AG04449 (cell line): ENCODE measurements around the gene INPP5J.

Experiments used
- CTCF ChIA-PET: fragments of 350-600 bp; formaldehyde crosslinking; extraction: SDS; loops from one replicate; lab custom pipeline; 2021; ENCODE audit warnings: antibody characterized with exemption; lab: Yijun Ruan, JAX
- POLR2A ChIA-PET: fragments of 400-600, 350-600 bp; formaldehyde crosslinking; extraction: SDS; loops from one replicate; lab custom pipeline; 2020; ENCODE audit warnings: antibody characterized with exemption, inconsistent platforms; lab: Yijun Ruan, JAX
- DNase-seq: peaks from one replicate; pipeline ENCODE4 v3.0.0-alpha.2; 2010; ENCODE audit warnings: low read depth, low spot score
- H3K4me3 ChIP-seq: 2 replicates; pipeline ENCODE4 v1.5.1; 2011; ENCODE audit warnings: low read depth, mild to moderate bottlenecking, control low read depth, low read length
- TF ChIP-seq, protein P1 (sequence below): IDR thresholded peaks from one replicate; pipeline ENCODE4 v1.5.1; 2011; ENCODE audit warnings: mild to moderate bottlenecking, moderate library complexity, low read length, control low read depth, inconsistent platforms; ENCODE audit not compliant: insufficient read depth; ENCODE audit errors: missing control alignments

Gene INPP5J

GRCh38 chr22:31083377-31083768 is 39.4 kb upstream of the INPP5J start:
- ChIA-PET CTCF (interaction anchor here (0.6 to 17.2 kb wide), 20 partner anchors 12 to 209 kb away, joined by 3 to 157 read pairs (median 6); partner anchors contain the start of genes MORC2, PIK3IP1, SELENOM and TUG1), POLR2A (interaction anchor here (0.8 to 3.3 kb wide), 4 partner anchors 18 to 114 kb away, joined by 4 to 25 read pairs (median 10); partner anchors contain the start of genes MORC2, SELENOM and TUG1)
- TF ChIP-seq, protein P1, sequence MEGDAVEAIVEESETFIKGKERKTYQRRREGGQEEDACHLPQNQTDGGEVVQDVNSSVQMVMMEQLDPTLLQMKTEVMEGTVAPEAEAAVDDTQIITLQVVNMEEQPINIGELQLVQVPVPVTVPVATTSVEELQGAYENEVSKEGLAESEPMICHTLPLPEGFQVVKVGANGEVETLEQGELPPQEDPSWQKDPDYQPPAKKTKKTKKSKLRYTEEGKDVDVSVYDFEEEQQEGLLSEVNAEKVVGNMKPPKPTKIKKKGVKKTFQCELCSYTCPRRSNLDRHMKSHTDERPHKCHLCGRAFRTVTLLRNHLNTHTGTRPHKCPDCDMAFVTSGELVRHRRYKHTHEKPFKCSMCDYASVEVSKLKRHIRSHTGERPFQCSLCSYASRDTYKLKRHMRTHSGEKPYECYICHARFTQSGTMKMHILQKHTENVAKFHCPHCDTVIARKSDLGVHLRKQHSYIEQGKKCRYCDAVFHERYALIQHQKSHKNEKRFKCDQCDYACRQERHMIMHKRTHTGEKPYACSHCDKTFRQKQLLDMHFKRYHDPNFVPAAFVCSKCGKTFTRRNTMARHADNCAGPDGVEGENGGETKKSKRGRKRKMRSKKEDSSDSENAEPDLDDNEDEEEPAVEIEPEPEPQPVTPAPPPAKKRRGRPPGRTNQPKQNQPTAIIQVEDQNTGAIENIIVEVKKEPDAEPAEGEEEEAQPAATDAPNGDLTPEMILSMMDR: no peak
- no peak for DNase-seq
- peak overlapping the region; percentile 88 for H3K4me3 ChIP-seq

GRCh38 chr22:31083923-31084810 is 38.6 kb upstream of the INPP5J start:
- no peak for DNase-seq
- peak overlapping the region; percentile 88 for H3K4me3 ChIP-seq
- POLR2A ChIA-PET: interaction anchor here (0.6 to 3.1 kb wide), 12 partner anchors 10 to 157 kb away, joined by 3 to 14 read pairs (median 8); partner anchors contain the start of genes MORC2, SELENOM and TUG1
- TF ChIP-seq, protein P1: no peak
- CTCF ChIA-PET: interaction anchor here (0.6 to 17.2 kb wide), 30 partner anchors 12 to 261 kb away, joined by 3 to 157 read pairs (median 5); partner anchors contain the start of genes MORC2, PIK3IP1, SELENOM and TUG1

GRCh38 chr22:31084811-31085492 is 37.8 kb upstream of the INPP5J start:
- no peak for DNase-seq
- CTCF ChIA-PET: interaction anchor here (0.7 to 17.2 kb wide), 34 partner anchors 11 to 450 kb away, joined by 3 to 157 read pairs (median 4); partner anchors contain the start of genes LIMK2, MORC2, SELENOM and TUG1
- TF ChIP-seq, protein P1: peak; percentile 91
- POLR2A ChIA-PET: interaction anchor here (0.8 to 3.1 kb wide), 9 partner anchors 9 to 139 kb away, joined by 3 to 14 read pairs (median 9); partner anchors contain the start of genes MORC2, SELENOM and TUG1
- peak overlapping the region; percentile 88 for H3K4me3 ChIP-seq

GRCh38 chr22:31085493-31085824 is 37.3 kb upstream of the INPP5J start:
- no peak for DNase-seq
- peak overlapping the region; percentile 88 for H3K4me3 ChIP-seq
- ChIA-PET POLR2A (interaction anchor here (1.2 to 3.1 kb wide), 7 partner anchors 10 to 140 kb away, joined by 4 to 14 read pairs (median 9); partner anchors contain the start of genes MORC2, SELENOM and TUG1), CTCF (interaction anchor here (0.7 to 17.2 kb wide), 28 partner anchors 10 to 451 kb away, joined by 3 to 157 read pairs (median 4); partner anchors contain the start of genes LIMK2, MORC2, SELENOM and TUG1)
- TF ChIP-seq, protein P1: no peak

- DNase-seq: no peak
- peak overlapping the region; percentile 88 for H3K4me3 ChIP-seq
- ChIA-PET CTCF (interaction anchor here (0.9 to 17.2 kb wide), 19 partner anchors 10 to 451 kb away, joined by 3 to 157 read pairs (median 6); partner anchors contain the start of genes MORC2, SELENOM and TUG1), POLR2A (interaction anchor here (1.5 to 3.1 kb wide), 3 partner anchors 20 to 140 kb away, joined by 4 to 14 read pairs (median 12); partner anchors contain the start of gene SELENOM)
- TF ChIP-seq, protein P1: no peak
These were observed 36.8 kb upstream of the INPP5J start for GRCh38 chr22:31085928-31086327.
